NCI-H1417 treated with DMSO at 0.1 percent for 48 hours (cell line): ENCODE measurements around the gene MAP4K4.
"Not testable (repeated sequence)": the region's sequence is repeated elsewhere in the genome, so short reads cannot be mapped to it uniquely, and the experiment has no call there.

ENCODE experiments used
- DNase-seq: peaks from one replicate; lab custom pipeline; 2025; lab: John Stamatoyannopoulos, UW

Gene MAP4K4

GRCh38 chr2:101743288-101743687 lies 45.8 kb downstream of the MAP4K4 start:
- no peak for DNase-seq

- DNase-seq: no peak
These were observed 47.3 kb downstream of the MAP4K4 start for GRCh38 chr2:101744832-101745231.

- DNase-seq: no peak
These were observed 48.5 kb downstream of the MAP4K4 start for GRCh38 chr2:101745711-101746694.

- no peak for DNase-seq
These were observed 50.5 kb downstream of the MAP4K4 start for GRCh38 chr2:101748000-101748399.

GRCh38 chr2:101748462-101748861 lies 51.0 kb downstream of the MAP4K4 start:
- DNase-seq: not testable (repeated sequence)

GRCh38 chr2:101750688-101751087 lies 53.2 kb downstream of the MAP4K4 start:
- no peak for DNase-seq

GRCh38 chr2:101751276-101751815 lies 53.8 kb downstream of the MAP4K4 start:
- DNase-seq: no peak

- no peak for DNase-seq
These were observed 54.5 kb downstream of the MAP4K4 start for GRCh38 chr2:101751875-101752619.

GRCh38 chr2:101752716-101753616 lies 55.5 kb downstream of the MAP4K4 start:
- DNase-seq: no peak

GRCh38 chr2:101753720-101754490 lies 56.4 kb downstream of the MAP4K4 start:
- no peak for DNase-seq

GRCh38 chr2:101754618-101755017 lies 57.1 kb downstream of the MAP4K4 start:
- DNase-seq: no peak

GRCh38 chr2:101756266-101756665 lies 58.8 kb downstream of the MAP4K4 start:
- DNase-seq: no peak

GRCh38 chr2:101758001-101758400 lies 60.5 kb downstream of the MAP4K4 start:
- DNase-seq: no peak

- DNase-seq: no peak
These were observed 61.7 kb downstream of the MAP4K4 start for GRCh38 chr2:101759162-101759561.

GRCh38 chr2:101762451-101763171 lies 65.1 kb downstream of the MAP4K4 start:
- DNase-seq: no peak

GRCh38 chr2:101763496-101764333 lies 66.2 kb downstream of the MAP4K4 start:
- no peak for DNase-seq

GRCh38 chr2:101766337-101766736 lies 68.8 kb downstream of the MAP4K4 start:
- no peak for DNase-seq

- no peak for DNase-seq
These were observed 69.6 kb downstream of the MAP4K4 start for GRCh38 chr2:101766871-101767739.
